Measurements from ENCODE around the gene CTNNA3.

DNA sequence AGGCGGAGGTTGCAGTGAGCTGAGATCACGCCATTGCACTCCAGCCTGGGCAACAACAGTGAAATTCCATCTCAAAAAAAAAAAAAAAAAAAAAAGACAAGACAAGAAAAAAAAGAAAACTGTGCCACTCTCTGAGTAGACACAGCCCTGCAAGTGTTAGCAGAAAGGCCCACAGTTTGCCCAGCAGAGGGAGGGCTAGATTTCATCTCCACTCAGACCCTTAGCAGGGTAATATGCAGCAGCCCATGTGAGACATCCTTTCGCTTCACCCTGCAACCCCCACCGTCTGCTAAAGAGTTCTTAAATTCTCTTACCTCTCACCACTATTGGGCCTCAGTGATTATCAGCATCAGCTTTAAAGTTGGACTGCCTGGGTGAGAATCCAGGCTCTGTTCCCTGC is 38.2 kb downstream of the CTNNA3 start:
- no peak for TF ChIP-seq POLR2AphosphoS5 (IDR thresholded peaks at IDR 0.05)
- no peak for TF ChIP-seq EP300 (IDR thresholded peaks at IDR 0.05; ENCODE audit: low read depth)
- TF ChIP-seq, protein P1, sequence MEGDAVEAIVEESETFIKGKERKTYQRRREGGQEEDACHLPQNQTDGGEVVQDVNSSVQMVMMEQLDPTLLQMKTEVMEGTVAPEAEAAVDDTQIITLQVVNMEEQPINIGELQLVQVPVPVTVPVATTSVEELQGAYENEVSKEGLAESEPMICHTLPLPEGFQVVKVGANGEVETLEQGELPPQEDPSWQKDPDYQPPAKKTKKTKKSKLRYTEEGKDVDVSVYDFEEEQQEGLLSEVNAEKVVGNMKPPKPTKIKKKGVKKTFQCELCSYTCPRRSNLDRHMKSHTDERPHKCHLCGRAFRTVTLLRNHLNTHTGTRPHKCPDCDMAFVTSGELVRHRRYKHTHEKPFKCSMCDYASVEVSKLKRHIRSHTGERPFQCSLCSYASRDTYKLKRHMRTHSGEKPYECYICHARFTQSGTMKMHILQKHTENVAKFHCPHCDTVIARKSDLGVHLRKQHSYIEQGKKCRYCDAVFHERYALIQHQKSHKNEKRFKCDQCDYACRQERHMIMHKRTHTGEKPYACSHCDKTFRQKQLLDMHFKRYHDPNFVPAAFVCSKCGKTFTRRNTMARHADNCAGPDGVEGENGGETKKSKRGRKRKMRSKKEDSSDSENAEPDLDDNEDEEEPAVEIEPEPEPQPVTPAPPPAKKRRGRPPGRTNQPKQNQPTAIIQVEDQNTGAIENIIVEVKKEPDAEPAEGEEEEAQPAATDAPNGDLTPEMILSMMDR (IDR thresholded peaks at IDR 0.05): no peak
- TF ChIP-seq POLR2A (IDR thresholded peaks at IDR 0.05): no peak
